Endothelial cell of umbilical vein (primary cell): ENCODE measurements around the gene ATP13A4. TPM values are rescaled to one million over a fixed set of nuclear protein-coding genes. Genes with fewer than 3 reads are reported as not detected.

ENCODE experiments used
- BruUV-seq: library from RNA; stranded (reverse); fragments of 400-500 nt; replicated peaks from 2 replicates; lab custom pipeline; 2021; lab: Mats Ljungman, UMichigan
- CTCF ChIA-PET: fragments of 300-600, 350-600 bp; sonication (Branson Sonifier 250); formaldehyde crosslinking; loops from one replicate; lab custom pipeline; 2021; ENCODE audit warnings: antibody characterized with exemption, inconsistent platforms; lab: Charles Lee
- POLR2A ChIA-PET: fragments of 300-600, 350-600 bp; sonication (Branson Sonifier 250); formaldehyde crosslinking; loops from one replicate; lab custom pipeline; 2021; ENCODE audit warnings: antibody characterized with exemption, inconsistent platforms; lab: Charles Lee
- DNase-seq: peaks from one replicate; pipeline ENCODE4 v3.0.0-alpha.2; 2011; ENCODE audit warnings: low read depth, low spot score
- FAIRE-seq: peaks from 2 replicates; lab custom pipeline; 2011; peaks lifted over from hg19 to GRCh38; lab: Jason Lieb, UNC
- H2AFZ ChIP-seq: 2 replicates; pipeline ENCODE4 v1.6.0; 2012; ENCODE audit warnings: low read depth, low read length, control low read depth, inconsistent platforms
- H3K27ac ChIP-seq: 2 replicates; pipeline ENCODE4 v1.5.1; 2011; ENCODE audit warnings: low read depth, mild to moderate bottlenecking, control low read depth, low read length, moderate library complexity; ENCODE audit not compliant: insufficient read depth
- H3K27me3 ChIP-seq, 2 experiments: 2 replicates each; pipeline versions ENCODE4 v1.6.0 to v1.6.1; 2011; ENCODE audit warnings: low read length in 2 of 2, mixed read lengths in 1 of 2; ENCODE audit not compliant: control insufficient read depth in 2 of 2, insufficient read depth in 2 of 2
- H3K36me3 ChIP-seq, 2 experiments: 2 replicates in 1 of 2; 3 replicates in 1 of 2; pipeline ENCODE4 v1.5.1; 2011; ENCODE audit warnings: low read length in 2 of 2, mild to moderate bottlenecking in 1 of 2, moderate library complexity in 1 of 2; ENCODE audit not compliant: control insufficient read depth in 2 of 2, insufficient read depth in 2 of 2; ENCODE audit errors: extremely low read depth in 1 of 2
- H3K4me1 ChIP-seq: 3 replicates; pipeline ENCODE4 v1.5.1; 2011; ENCODE audit warnings: mild to moderate bottlenecking, low read length; ENCODE audit not compliant: control insufficient read depth, insufficient read depth; ENCODE audit errors: extremely low read depth
- H3K4me2 ChIP-seq: 2 replicates; pipeline ENCODE4 v1.6.1; 2011; ENCODE audit warnings: low read length, control low read depth, mixed read lengths; ENCODE audit not compliant: insufficient read depth
- H3K4me3 ChIP-seq, 3 experiments: fragments of 200-600 bp in 1 of 3; sonication (generic), shearing (Covaris generic) in 1 of 3; replicated peaks in 1 of 3; 2 replicates each; pipeline ENCODE4 v1.5.1; 2011 to 2016; ENCODE audit warnings: control low read depth in 3 of 3, low read length in 3 of 3, mild to moderate bottlenecking in 2 of 3, inconsistent platforms in 1 of 3, low read depth in 1 of 3, moderate library complexity in 1 of 3; ENCODE audit not compliant: insufficient read depth in 1 of 3
- H3K79me2 ChIP-seq: 2 replicates; pipeline ENCODE4 v1.6.0; 2012; ENCODE audit warnings: low read length, inconsistent platforms; ENCODE audit not compliant: control insufficient read depth, insufficient read depth
- H3K9ac ChIP-seq: replicated peaks from 2 replicates; pipeline ENCODE3; 2011; ENCODE audit warnings: low read length, control low read depth; ENCODE audit not compliant: insufficient read depth; ENCODE audit errors: extremely low read depth
- H3K9me1 ChIP-seq: replicated peaks from 3 replicates; pipeline ENCODE4 v1.6.0; 2011; ENCODE audit warnings: mild to moderate bottlenecking, low read length; ENCODE audit not compliant: control insufficient read depth, insufficient read depth; ENCODE audit errors: extremely low read depth
- H3K9me3 ChIP-seq: replicated peaks from 2 replicates; pipeline ENCODE4 v1.5.1; 2012; ENCODE audit warnings: low read length, inconsistent platforms; ENCODE audit not compliant: control insufficient read depth, insufficient read depth
- H4K20me1 ChIP-seq: replicated peaks from 2 replicates; pipeline ENCODE3; 2011; ENCODE audit warnings: mild to moderate bottlenecking, low read length; ENCODE audit not compliant: control insufficient read depth, insufficient read depth; ENCODE audit errors: extremely low read depth
- EZH2 ChIP-seq: IDR thresholded peaks from 2 replicates; pipeline ENCODE4 v1.6.1; 2012; ENCODE audit warnings: borderline replicate concordance, low read depth, mild to moderate bottlenecking, moderate library complexity, low read length, inconsistent platforms; ENCODE audit not compliant: severe bottlenecking
- FOS ChIP-seq: IDR thresholded peaks from 2 replicates; pipeline ENCODE4 v1.6.1; 2011; ENCODE audit warnings: mild to moderate bottlenecking, low read length, moderate library complexity, borderline replicate concordance; ENCODE audit not compliant: insufficient read depth
- GATA2 ChIP-seq: IDR thresholded peaks from 2 replicates; pipeline ENCODE4 v1.7.0; 2011; ENCODE audit warnings: low read depth, mild to moderate bottlenecking, moderate library complexity, mixed read lengths, low read length; ENCODE audit not compliant: insufficient read length, insufficient read depth
- MYC ChIP-seq: IDR thresholded peaks from one replicate; pipeline ENCODE4 v1.6.1; 2011; ENCODE audit warnings: mild to moderate bottlenecking, low read depth, low read length
- dilution Hi-C: fragments of 300-500 bp; cut with MboI; formaldehyde crosslinking; loops from one replicate; pipeline ENCODE4 v1.15.0; 2019; ENCODE audit warnings: low sequenced_read_pairs; ENCODE audit not compliant: extremely low pct_ligation_motif_present
- intact Hi-C: fragments of 100-400 bp; cut with micrococcal nuclease; formaldehyde crosslinking; loops from one replicate; pipeline ENCODE4 v1.10.0; 2022
- polyA plus RNA-seq, 4 experiments: library from polyadenylated mRNA; depleted of rRNA in 3 of 4; stranded (reverse) in 3 of 4; unstranded in 1 of 4; fragments of >200 nt; gene quantifications; 2 replicates each; pipeline versions ENCODE4 v1.2.1 to v1.2.3, GENCODE V29; 2011 to 2012; ENCODE audit warnings: missing spikeins in 1 of 4
- total RNA-seq: library from RNA; stranded (reverse); gene quantifications from 2 replicates; pipeline ENCODE4 v1.2.3, GENCODE V29; 2021
- TF ChIP-seq, protein P1 (sequence below), 2 donors: IDR thresholded peaks; 1 replicate in 1 of 2; 2 replicates in 1 of 2; pipeline ENCODE4 v1.5.1; 2011; ENCODE audit warnings: low read length in 2 of 2, mild to moderate bottlenecking in 2 of 2, moderate library complexity in 2 of 2, control low read depth in 1 of 2, inconsistent platforms in 1 of 2, low read depth in 1 of 2; ENCODE audit not compliant: insufficient read depth in 1 of 2; ENCODE audit errors: extremely low read depth in 1 of 2

ATP13A4 gene
- total and polyA plus RNA-seq, 2 donors (not counting 3 experiments of a cell fraction or from before 2014, with no cell fraction given) = not detected

DNA sequence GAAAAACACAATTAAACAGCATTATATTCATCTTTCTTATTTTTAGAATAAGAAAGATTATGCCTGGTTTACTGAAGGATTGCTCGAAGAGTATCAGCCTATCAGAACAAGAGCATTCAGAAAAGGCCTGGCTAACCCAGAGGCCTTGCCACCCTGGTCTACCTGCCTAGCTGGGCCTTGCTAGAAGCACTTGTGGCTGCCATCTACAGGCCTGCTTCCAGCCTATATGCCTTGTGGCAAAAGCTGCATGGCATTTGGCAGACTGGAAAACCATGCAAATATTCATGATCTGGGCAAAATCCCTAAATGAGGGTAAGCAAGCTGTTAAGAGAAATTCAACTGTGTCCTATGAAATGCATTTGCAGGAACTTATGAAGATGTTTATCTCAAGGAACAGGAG lies 9.3 kb upstream of the ATP13A4 start:
- Histone ChIP-seq H3K9me1 (no peaks in the 10 kb centered on the region), H3K9me3 (no peaks in the 10 kb centered on the region), H3K27ac (no peak overlapping the region), H3K4me1 (no peaks in the 10 kb centered on the region), H3K4me2 (no peak overlapping the region), H3K79me2 (no peaks in the 10 kb centered on the region), H3K9ac (no peak overlapping the region), H3K27me3 (peaks cover 0 to 1% of the 10 kb centered on the region in 2 experiments), H4K20me1 (no peaks in the 10 kb centered on the region), H3K4me3 (no peak overlapping the region), H2AFZ (no peak overlapping the region), H3K36me3 (no peaks in the 10 kb centered on the region)
- ChIA-PET POLR2A (no interaction called here), CTCF (interaction anchor here (1.8 to 3.1 kb wide), 2 partner anchors 372 to 751 kb away, joined by 9 to 24 read pairs; no protein-coding TSS in a partner anchor)
- intact Hi-C loops (no loop called here), dilution Hi-C loops (no loop called here)
- DNase-seq (no peak), FAIRE-seq (no peak)
- BruUV-seq = no TSS peak
- TF ChIP-seq MYC = no peak
- TF ChIP-seq, protein P1, sequence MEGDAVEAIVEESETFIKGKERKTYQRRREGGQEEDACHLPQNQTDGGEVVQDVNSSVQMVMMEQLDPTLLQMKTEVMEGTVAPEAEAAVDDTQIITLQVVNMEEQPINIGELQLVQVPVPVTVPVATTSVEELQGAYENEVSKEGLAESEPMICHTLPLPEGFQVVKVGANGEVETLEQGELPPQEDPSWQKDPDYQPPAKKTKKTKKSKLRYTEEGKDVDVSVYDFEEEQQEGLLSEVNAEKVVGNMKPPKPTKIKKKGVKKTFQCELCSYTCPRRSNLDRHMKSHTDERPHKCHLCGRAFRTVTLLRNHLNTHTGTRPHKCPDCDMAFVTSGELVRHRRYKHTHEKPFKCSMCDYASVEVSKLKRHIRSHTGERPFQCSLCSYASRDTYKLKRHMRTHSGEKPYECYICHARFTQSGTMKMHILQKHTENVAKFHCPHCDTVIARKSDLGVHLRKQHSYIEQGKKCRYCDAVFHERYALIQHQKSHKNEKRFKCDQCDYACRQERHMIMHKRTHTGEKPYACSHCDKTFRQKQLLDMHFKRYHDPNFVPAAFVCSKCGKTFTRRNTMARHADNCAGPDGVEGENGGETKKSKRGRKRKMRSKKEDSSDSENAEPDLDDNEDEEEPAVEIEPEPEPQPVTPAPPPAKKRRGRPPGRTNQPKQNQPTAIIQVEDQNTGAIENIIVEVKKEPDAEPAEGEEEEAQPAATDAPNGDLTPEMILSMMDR (IDR thresholded peaks at IDR 0.05; ENCODE audit: extremely low read depth in 1 of 2, insufficient read depth in 1 of 2, low read depth in 1 of 2, low read length in 2 of 2) = peak; percentile 10 to 11

DNA sequence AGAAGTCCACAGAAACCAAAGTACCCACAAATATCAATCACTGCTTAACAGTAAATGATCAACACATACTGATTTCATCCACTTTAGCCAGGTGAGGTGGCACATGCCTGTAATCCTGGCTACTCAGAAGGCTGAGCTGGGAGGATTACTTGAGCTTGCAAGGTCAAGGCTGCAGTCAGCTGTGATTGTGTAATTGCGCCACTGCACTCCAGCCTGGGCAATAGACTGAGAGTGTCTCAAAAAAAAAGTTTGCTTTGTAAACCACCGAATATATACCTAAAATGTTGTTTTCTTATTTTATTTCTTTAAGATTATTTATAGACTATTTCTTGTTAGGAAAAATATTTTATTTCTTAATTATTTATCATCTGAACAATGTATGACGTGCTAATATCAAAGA lies 8.7 kb upstream of the ATP13A4 start:
- POLR2A ChIA-PET = no interaction called here
- Histone ChIP-seq H3K36me3 (no peaks in the 10 kb centered on the region), H3K9ac (no peak overlapping the region), H4K20me1 (no peaks in the 10 kb centered on the region), H3K27me3 (no peaks in the 10 kb centered on the region), H3K4me3 (no peak overlapping the region), H3K27ac (no peak overlapping the region), H3K9me1 (no peaks in the 10 kb centered on the region), H3K9me3 (no peaks in the 10 kb centered on the region), H3K4me2 (no peak overlapping the region), H2AFZ (no peak overlapping the region), H3K79me2 (no peaks in the 10 kb centered on the region), H3K4me1 (no peaks in the 10 kb centered on the region)
- TF ChIP-seq GATA2 (no peak), MYC (no peak), FOS (no peak), EZH2 (no peak)
- intact Hi-C loops (no loop called here), dilution Hi-C loops (no loop called here)
- no TSS peak for BruUV-seq
- no peak for DNase-seq
- CTCF ChIA-PET = interaction anchor here (1.8 to 3.1 kb wide), 2 partner anchors 372 to 751 kb away, joined by 9 to 24 read pairs; no protein-coding TSS in a partner anchor
- no peak for FAIRE-seq
